ENCODE data around the gene GOLGA1. TPM values are rescaled to one million over a fixed set of nuclear protein-coding genes. Genes with fewer than 3 reads are reported as not detected.
A peak's percentile ranks its signal among the peaks of the same experiment; 100 is the strongest.

The GOLGA1 gene
- total RNA-seq, 6 donors from 2014 or later: 15.5 to 53.4 (median 19.8) TPM

GRCh38 chr9:124870723-124871122 lies 70.2 kb downstream of the GOLGA1 start:
- H3K4me3 ChIP-seq: peak overlapping the region; percentile 5 to 91 (median 86)
- 44 to 46% methylated on average over 6 of the region's 6 CpGs for WGBS, 2 donors
- ATAC-seq (ENCODE audit: low FRiP score in 2 of 2) (no peak), DNase-seq (no peak)
- TF ChIP-seq POLR2A (IDR thresholded peaks at IDR 0.05) (no peak), POLR2AphosphoS5 (IDR thresholded peaks at IDR 0.05) (no peak), CTCF (IDR thresholded peaks at IDR 0.05) (no peak), EP300 (IDR thresholded peaks at IDR 0.05) (no peak)
- H3K27ac ChIP-seq: peak overlapping the region; percentile 88 to 98 (median 96)
- no peaks in the 10 kb centered on the region for H3K9me3 ChIP-seq
- H3K4me1 ChIP-seq: peaks cover 48 to 58% (median 54%) of the 10 kb centered on the region in 4 donors
- H3K27me3 ChIP-seq: no peaks in the 10 kb centered on the region
- H3K36me3 ChIP-seq: peaks cover 12 to 28% (median 25%) of the 10 kb centered on the region in 4 donors

- TF ChIP-seq EP300 (IDR thresholded peaks at IDR 0.05): peak in 2 of 4 donors; percentile 13 to 64
- no peak for TF ChIP-seq CTCF (IDR thresholded peaks at IDR 0.05)
- TF ChIP-seq POLR2A (IDR thresholded peaks at IDR 0.05): peak in 1 of 4 donors; percentile 42
- TF ChIP-seq POLR2AphosphoS5 (IDR thresholded peaks at IDR 0.05): peak; percentile 66 to 71
- no peaks in the 10 kb centered on the region for H3K27me3 ChIP-seq
- H3K4me3 ChIP-seq: peak overlapping the region; percentile 78 to 91 (median 86)
- WGBS, 2 donors: 4 to 5% methylated on average over 12 of the region's 12 CpGs
- ATAC-seq (ENCODE audit: low FRiP score in 2 of 2) (peak in 1 of 2 donors; percentile 19), DNase-seq (peak; percentile 82 to 84)
- peaks cover 5 to 21% (median 18%) of the 10 kb centered on the region in 4 donors for H3K36me3 ChIP-seq
- no peaks in the 10 kb centered on the region for H3K9me3 ChIP-seq
- peak overlapping the region; percentile 88 to 98 (median 96) for H3K27ac ChIP-seq
- H3K4me1 ChIP-seq: peaks cover 48 to 58% (median 54%) of the 10 kb centered on the region in 4 donors
Measured at GRCh38 chr9:124869986-124870560, 70.8 kb downstream of the GOLGA1 start.

- no peaks in the 10 kb centered on the region for H3K27me3 ChIP-seq
- H3K9me3 ChIP-seq: no peaks in the 10 kb centered on the region
- ATAC-seq (ENCODE audit: low FRiP score in 2 of 2) (peak; percentile 2 to 55), DNase-seq (peak in 1 of 2 donors; percentile 88)
- peaks cover 0 to 16% (median 13%) of the 10 kb centered on the region in 4 donors for H3K36me3 ChIP-seq
- TF ChIP-seq POLR2A (IDR thresholded peaks at IDR 0.05): no peak
- TF ChIP-seq CTCF (IDR thresholded peaks at IDR 0.05): peak in 1 of 6 experiments; percentile 12
- peak overlapping the region; percentile 88 to 98 (median 96) for H3K27ac ChIP-seq
- H3K4me1 ChIP-seq: peaks cover 48 to 58% (median 54%) of the 10 kb centered on the region in 4 donors
- peak overlapping the region; percentile 78 to 91 (median 86) for H3K4me3 ChIP-seq
- WGBS, 2 donors: 0 to 1% methylated on average over 15 to 41 of the region's 41 CpGs
Measured at GRCh38 chr9:124869466-124869985, 71.4 kb downstream of the GOLGA1 start.

- peaks cover 0 to 8% (median 7%) of the 10 kb centered on the region in 4 donors for H3K36me3 ChIP-seq
- WGBS, 2 donors: 0% methylated on average over 46 to 60 of the region's 101 CpGs
- H3K4me3 ChIP-seq: peak overlapping the region; percentile 84 to 91 (median 86)
- peaks cover 44 to 55% (median 50%) of the 10 kb centered on the region in 4 donors for H3K4me1 ChIP-seq
- H3K9me3 ChIP-seq: no peaks in the 10 kb centered on the region
- peak; percentile 91 to 98 for ATAC-seq (ENCODE audit: low FRiP score in 2 of 2)
- DNase-seq: peak; percentile 87 to 98
- peak overlapping the region; percentile 88 to 98 (median 96) for H3K27ac ChIP-seq
- TF ChIP-seq POLR2AphosphoS5 (IDR thresholded peaks at IDR 0.05) (peak; percentile 93 to 94), EP300 (IDR thresholded peaks at IDR 0.05) (no peak), POLR2A (IDR thresholded peaks at IDR 0.05) (peak; percentile 25 to 96 (median 90)), CTCF (IDR thresholded peaks at IDR 0.05) (peak in 1 of 6 experiments; percentile 5)
- H3K27me3 ChIP-seq: no peaks in the 10 kb centered on the region
Measured at GRCh38 chr9:124868511-124869465, 72.1 kb downstream of the GOLGA1 start.

Data from upper lobe of left lung (tissue), 6 donors.